Measurements from ENCODE around the gene HOXA11. TPM values are rescaled to one million over a fixed set of nuclear protein-coding genes. Genes with fewer than 3 reads are reported as not detected.
A peak's percentile ranks its signal among the peaks of the same experiment; 100 is the strongest.

HOXA11 gene
- total and polyA plus RNA-seq, 10 of the 15 experiments (the other 5 are each of a cell fraction or from before 2014, with no cell fraction given), result not detected

GRCh38 chr7:27189997-27190748 lies 5.1 kb upstream of the HOXA11 start (continued):
- no peak for TF ChIP-seq CUX1 (IDR thresholded peaks at IDR 0.05; ENCODE audit: insufficient replicate concordance, low read depth, low read length)

- ChIA-PET RAD21 (ENCODE audit: unreplicated experiment) (no interaction called here), SMC1A (ENCODE audit: uncharacterized antibody, unreplicated experiment) (no interaction called here), POLR2A (no interaction called here), CTCF (interaction anchor here (1.8 kb wide), 1 partner anchor 10 kb away, joined by 5 read pairs; no protein-coding TSS in a partner anchor)
- no peak overlapping the region for H3K27ac ChIP-seq (ENCODE audit: control insufficient read depth, insufficient read depth)
- 13% methylated on average over 22 of the region's 22 CpGs for WGBS (ENCODE audit: insufficient coverage, insufficient replicate concordance, low lambda C conversion rate, missing lambda C conversion rate)
- no peak for DNase-seq (ENCODE audit: low read depth, low spot score)
- FAIRE-seq, result no peak
- TF ChIP-seq ZNF687 (IDR thresholded peaks at IDR 0.05) (no peak), EZH2 (IDR thresholded peaks at IDR 0.05; ENCODE audit: borderline replicate concordance, control insufficient read depth, low read depth, low read length) (0 out of 2 replicates have a peak, but pooled peaks have one; percentile 61), POLR2AphosphoS5 (IDR thresholded peaks at IDR 0.05; ENCODE audit: low read length) (no peak)
- H4K20me1 ChIP-seq (ENCODE audit: control insufficient read depth, insufficient read depth), result 0 out of 2 replicates have a peak, but pooled peaks cover 3% of the 10 kb centered on the region
- in situ Hi-C loops (cut with MboI), result no loop called here
- H3K36me3 ChIP-seq (ENCODE audit: control insufficient read depth in 2 of 2, insufficient read depth in 2 of 2, low read length in 1 of 2), result no peaks in the 10 kb centered on the region
- H2AFZ ChIP-seq (ENCODE audit: control insufficient read depth, low read depth, low read length), result no peak overlapping the region
- H3K9me3 ChIP-seq (replicated peaks; ENCODE audit: control insufficient read depth, insufficient read depth, low read length), result no peaks in the 10 kb centered on the region; the same call in 2 of the 3 replicates
- no peak overlapping the region for H3K4me2 ChIP-seq (ENCODE audit: control insufficient read depth, insufficient read depth)
- no peaks in the 10 kb centered on the region for H3K79me2 ChIP-seq (ENCODE audit: control insufficient read depth, insufficient read depth, low read length)
- no peak overlapping the region for H3K4me3 ChIP-seq
- H3K9ac ChIP-seq (ENCODE audit: control insufficient read depth, insufficient read depth, low read length), result no peak overlapping the region
- ATAC-seq, result no peak
- no peaks in the 10 kb centered on the region for H3K4me1 ChIP-seq (ENCODE audit: control insufficient read depth, insufficient read depth, low read length)
- H3K27me3 ChIP-seq (replicated peaks in 1 of 2; ENCODE audit: control insufficient read depth in 2 of 2, insufficient read depth in 2 of 2, low read length in 1 of 2), result peaks cover 41 to 49% of the 10 kb centered on the region in 2 experiments
- no TSS peak for BruUV-seq (replicated peaks)
- intact Hi-C loops (cut with micrococcal nuclease; ENCODE audit: unreplicated experiment), result no loop called here
Measured at GRCh38 chr7:27189295-27189996, 4.4 kb upstream of the HOXA11 start.
